TTC549 (cell line): ENCODE results near the gene SKOR1.

Source experiments
- FAIRE-seq: peaks from 2 replicates; lab custom pipeline; 2012; peaks lifted over from hg19 to GRCh38; lab: Jason Lieb, UNC

The SKOR1 gene

DNA sequence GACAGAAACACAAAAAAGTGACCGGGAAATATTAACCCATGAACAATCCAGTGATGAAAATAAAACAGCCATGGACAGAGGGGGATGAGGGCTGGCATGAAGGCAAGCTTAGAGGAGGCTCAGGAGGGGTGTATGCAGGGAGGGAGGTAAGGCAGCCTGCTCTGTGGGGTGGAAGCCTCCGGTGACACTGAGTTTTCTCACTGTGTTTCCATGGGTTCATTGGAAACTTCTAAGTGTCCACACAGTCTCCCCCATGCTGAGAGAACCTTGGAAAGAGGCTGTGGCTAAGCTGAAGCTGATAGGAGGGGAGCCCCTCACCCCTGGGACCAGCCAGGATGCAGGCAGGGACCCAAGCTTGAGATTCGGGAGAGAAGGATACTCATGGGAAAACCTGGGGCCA lies 6.8 kb upstream of the SKOR1 start:
- FAIRE-seq, result no peak

DNA sequence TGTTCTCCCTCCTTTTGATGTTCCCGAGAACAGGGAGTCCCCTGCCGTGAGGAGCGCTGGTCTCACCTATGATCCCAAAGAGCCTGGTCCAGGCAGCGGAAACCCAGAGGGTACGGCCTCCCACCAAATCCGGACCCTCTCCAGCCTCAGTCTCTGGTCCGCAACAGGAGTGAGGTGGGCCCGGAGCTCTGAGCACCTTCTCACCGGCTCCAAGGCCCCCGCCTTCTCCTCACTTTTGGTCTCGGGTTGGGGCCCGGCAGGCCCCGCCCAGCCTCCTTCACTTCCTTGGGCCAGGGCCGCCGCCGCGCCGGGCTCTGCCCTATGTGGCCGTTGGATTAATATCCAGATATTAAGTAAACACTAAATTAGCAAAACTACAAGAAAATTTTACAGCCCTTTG lies 5.7 kb upstream of the SKOR1 start:
- no peak for FAIRE-seq

DNA sequence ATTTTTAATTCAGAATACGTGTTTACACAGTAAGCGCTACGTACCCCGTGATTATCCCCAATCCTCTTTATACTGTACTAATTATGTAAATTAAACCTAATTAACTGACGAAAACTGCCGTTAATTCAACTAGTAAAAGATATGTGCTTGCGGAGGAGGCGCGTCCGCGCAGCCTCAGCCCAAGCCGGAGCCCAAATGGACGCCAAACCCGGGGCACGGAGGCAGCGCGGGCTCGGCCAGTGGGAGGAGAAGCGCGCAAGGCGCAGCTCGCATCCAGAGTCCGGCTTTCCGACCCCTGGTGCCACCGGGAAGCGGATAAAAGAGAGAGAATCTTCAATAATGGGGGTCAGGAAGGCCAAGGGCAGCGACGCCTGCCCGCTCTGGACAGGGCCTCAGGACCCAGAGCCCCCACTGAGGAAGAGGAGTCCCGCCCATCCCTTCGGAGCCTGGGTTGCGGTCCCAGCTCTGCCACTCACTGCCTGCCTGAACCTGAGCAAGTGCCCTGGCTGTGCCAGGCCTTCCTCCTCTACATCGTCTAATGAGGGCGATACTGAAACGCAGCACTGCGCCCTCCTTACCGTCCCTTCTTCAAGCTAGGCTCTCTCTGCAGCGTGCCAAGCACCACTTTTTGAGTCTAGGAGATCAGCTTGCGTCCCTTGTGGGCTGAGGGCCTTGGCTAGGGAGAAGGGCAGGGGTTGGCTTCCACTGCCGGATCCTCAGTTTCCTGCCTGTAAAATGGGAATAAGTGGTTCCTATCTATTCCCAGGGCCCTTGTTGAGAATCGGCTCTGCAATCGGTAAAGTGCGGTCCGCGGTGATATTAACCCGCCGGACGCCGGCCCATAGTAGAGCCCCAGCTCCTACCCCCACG lies 5.0 kb upstream of the SKOR1 start:
- no peak for FAIRE-seq

DNA sequence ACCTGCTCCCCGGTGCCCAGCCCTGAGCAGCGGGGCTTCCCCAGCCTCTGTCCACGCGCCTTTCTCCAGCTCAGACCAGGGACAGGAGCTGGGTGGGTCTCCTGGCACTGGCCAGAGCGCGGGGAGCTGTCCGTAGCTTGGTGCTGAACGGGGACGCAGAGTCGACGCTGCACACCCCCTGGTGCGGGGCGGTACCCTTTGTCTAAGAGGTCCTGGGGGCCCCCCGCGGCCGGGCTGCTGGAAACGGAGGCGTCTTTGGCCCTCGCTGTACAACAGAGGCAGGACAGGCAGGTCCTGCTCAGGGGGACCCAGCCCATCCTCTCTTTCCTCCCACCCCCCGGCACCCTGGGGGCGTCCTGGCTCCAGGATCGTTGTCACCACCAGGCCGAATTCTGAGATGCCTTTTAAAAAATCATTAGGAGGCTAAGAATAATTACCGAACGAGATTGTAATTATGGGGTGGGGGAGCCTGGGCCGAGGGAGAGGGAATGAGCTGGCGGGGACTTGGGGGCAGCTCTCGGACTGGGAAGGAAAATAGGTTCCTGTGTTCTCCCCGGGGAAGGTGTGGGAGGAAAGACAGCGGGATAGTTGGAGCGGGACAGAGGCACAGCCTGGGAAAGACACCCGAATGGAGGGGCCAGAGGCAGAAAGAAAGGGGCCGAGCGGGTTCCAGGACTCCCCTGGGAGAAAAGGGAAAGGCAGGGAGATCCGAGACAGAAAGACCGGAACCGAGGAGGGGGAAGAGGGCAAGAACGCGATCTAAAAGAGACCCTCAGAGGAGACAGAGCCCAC lies 4.1 kb upstream of the SKOR1 start:
- no peak for FAIRE-seq

DNA sequence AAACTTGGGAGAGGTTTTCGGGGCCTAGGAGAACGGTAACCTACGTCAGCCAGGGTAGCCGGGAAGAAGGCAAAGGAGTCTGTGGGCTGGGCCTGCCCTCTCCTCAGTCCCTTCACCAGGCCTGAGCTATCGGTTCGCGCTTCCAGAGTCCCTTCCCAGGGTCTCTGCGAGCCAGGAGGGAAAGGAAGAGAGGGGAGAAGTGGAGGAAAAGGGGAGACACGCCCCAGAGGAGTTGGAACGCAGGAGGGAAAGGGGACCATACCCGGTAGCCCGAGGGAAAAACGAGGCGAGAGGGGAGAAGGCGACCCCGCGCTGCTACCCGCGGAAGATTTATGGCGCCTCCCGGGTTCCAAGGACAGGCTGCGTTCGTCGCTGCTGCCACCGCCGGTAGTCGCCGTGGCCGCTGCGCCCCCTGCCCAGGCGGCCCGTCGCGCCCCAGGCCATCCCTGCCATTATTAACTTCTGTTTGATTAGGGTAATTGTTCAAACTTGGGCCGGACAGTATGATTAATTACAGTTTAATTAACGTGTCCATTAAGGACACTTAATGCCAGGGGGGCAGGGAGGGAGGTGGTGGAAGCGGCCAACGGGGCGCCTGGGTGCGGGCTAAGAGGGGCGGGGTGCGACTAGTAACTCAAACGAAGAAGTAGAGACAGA lies 3.4 kb upstream of the SKOR1 start:
- FAIRE-seq, result no peak

DNA sequence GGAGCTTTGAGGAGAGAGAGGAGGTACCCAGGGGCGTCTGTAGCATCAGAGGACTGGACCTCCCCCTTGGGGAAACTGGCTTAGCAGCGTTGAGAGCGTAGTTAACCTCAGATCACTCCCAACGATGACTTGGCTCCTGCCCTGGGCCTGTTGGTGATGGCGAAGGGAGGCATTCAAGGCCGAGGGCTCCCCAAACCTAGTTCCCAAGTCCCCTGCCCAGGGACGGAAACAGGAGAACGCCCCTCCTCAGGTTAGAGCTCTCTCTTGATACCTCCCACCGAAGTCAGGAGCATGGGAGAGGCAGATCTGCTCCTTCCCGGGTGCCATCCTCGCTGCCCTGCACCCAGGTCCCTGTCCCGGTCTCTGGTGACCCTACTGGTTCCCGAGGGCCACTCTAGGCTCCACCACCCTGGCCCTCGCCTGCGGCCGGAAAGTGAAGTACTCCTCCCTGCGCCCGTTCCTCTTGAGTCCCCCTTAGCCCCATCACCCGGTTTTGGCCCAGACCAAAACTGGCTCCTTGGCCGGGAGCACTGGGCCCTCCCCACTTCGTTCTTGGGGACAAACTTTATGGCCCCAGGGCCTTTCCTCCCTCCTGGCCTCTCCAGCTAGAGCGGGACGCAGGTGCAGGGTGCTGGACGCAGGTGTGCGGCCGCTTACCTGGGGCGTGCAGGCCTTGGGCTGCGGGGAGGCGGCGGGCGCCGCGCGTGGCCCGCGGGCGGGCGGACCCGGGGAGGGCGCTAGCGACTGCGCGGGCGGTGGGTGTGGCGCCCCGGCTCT lies 2.6 kb upstream of the SKOR1 start:
- no peak for FAIRE-seq

DNA sequence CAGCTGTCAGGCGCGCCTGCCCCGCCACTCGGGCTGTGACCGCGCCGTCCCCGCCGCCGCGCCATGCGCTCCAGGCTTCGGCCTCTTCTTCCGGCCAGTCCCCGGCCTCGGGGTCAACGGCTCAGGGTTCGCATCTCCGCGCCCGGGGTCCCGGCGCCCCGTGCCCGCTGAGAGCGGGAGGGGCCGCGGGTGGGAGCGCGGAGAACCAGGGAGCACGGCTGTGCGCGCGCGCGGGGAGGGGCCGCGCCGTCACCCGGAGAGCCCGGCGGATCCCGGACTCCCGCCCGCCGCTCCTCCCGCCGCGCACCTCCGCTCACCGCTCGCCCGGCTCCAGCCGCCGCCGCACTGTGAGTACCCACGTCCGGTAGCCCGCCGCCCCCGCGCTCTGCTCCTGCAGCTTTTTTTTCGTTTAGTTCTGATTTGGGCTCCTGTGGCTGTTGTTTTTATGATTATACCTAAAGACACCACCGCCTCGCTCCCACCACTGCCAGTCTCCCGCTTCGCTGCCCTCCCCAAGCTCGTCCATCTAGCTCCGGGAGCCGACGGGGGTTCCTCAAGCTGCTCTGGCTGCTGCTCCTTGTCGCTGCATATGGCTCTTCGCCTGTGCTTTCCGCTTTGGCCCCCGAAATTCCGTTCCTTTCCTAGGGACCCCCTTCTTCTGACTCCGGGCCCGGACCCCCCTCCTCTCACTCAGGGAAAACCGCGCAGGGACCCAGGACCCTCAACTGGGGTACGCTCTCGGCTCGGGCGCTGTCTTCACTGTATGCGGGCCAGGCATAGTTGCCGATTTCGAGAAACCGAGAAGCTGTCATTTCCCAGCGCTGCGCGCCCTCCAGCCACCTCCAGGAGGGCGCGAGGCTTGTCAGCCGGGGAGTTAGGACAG lies 1.8 kb upstream of the SKOR1 start:
- no peak for FAIRE-seq

DNA sequence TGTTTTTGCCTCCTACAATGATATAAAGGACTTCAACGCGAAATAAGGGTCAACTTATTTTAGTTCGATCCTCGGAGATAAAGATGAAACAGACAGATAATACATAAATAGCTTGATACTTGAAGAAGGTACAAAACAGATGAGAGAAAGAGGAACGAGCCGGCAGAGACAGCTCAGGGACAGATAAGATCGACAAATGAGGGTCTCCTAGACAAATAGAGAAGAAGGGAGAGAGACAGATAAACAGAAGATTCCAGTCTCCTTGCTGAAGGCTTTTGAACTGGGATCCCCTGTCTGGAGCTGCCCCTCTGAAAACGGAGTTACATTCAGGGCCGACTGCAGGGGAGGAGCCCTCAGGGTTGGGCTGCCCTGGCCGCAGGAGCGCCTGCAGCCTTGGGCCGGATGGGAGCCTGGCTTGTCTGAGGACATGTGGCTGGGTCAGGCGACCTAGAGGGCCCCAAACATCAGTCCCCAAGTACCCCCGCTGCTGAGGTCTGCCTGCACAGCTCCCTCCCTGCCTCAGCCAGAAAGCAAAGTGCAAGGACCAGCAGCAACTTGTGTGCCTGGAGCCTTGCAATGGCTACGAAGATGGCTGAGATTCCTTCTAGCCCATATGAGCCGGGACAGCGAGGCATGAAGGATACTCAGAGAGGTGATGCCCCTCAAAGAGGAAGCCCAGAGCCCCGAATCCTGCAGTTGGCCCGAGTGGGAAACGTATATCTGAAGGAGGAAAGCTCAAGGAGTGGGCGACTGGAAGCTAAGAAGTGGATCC lies 926 bp upstream of the SKOR1 start:
- FAIRE-seq, result no peak

DNA sequence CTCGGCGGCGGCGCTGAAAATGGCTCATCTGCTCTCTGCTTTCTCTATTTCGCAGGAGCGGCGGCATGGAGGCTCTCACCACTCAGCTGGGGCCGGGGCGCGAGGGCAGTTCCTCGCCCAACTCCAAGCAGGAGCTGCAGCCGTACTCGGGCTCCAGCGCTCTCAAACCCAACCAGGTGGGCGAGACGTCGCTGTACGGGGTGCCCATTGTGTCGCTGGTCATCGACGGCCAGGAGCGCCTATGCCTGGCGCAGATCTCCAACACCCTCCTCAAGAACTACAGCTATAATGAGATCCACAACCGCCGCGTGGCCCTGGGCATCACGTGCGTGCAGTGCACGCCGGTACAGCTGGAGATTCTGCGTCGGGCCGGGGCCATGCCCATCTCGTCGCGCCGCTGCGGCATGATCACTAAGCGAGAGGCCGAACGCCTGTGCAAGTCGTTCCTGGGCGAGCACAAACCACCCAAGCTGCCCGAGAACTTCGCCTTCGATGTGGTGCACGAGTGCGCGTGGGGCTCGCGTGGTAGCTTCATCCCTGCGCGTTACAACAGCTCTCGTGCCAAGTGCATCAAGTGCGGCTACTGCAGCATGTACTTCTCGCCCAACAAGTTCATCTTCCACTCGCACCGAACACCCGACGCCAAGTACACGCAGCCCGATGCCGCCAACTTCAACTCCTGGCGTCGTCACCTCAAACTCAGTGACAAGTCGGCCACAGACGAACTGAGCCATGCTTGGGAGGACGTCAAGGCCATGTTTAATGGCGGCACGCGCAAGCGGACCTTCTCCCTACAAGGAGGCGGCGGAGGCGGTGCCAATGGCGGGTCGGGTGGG lies 790 bp downstream of the SKOR1 start:
- FAIRE-seq, result no peak

DNA sequence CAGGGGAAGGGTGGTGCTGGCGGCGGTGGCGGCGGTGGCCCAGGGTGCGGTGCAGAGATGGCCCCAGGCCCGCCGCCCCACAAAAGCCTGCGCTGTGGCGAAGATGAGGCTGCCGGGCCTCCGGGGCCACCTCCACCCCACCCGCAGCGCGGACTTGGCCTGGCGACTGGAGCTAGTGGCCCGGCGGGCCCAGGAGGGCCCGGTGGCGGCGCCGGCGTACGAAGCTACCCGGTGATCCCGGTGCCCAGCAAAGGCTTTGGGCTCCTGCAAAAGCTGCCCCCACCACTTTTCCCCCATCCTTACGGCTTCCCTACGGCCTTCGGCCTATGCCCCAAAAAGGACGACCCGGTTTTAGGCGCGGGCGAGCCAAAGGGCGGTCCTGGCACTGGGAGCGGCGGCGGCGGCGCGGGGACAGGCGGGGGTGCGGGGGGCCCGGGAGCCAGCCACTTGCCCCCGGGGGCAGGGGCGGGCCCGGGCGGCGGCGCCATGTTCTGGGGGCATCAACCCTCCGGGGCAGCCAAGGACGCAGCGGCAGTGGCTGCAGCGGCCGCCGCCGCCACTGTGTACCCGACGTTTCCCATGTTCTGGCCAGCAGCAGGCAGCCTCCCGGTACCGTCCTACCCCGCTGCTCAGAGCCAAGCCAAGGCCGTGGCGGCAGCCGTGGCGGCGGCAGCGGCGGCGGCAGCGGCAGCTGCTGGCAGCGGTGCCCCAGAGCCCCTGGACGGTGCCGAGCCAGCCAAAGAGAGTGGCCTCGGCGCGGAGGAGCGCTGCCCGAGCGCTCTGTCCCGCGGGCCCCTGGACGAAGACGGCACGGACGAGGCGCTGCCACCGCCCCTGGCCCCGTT lies 1.6 kb downstream of the SKOR1 start:
- FAIRE-seq, result no peak

DNA sequence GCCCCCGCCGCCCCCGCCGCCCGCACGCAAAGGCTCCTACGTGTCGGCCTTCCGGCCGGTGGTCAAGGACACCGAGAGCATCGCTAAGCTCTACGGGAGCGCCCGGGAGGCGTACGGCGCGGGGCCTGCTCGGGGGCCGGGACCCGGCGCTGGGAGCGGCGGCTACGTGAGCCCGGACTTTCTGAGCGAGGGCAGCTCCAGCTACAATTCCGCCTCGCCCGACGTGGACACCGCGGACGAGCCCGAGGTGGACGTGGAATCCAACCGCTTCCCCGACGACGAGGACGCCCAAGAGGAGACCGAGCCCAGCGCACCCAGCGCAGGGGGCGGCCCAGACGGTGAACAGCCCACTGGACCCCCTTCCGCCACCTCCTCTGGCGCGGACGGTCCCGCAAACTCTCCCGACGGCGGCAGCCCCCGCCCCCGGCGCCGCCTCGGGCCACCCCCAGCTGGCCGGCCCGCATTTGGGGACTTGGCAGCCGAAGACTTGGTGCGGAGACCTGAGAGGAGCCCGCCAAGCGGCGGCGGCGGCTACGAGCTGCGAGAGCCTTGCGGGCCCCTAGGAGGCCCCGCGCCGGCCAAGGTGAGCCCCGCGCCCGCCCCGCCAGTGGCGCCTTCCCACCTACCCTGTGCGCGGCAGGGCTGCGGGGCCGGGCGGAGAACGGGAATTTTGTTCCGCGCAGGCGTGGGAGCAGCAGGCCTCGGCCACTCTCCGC lies 2.4 kb downstream of the SKOR1 start:
- no peak for FAIRE-seq

DNA sequence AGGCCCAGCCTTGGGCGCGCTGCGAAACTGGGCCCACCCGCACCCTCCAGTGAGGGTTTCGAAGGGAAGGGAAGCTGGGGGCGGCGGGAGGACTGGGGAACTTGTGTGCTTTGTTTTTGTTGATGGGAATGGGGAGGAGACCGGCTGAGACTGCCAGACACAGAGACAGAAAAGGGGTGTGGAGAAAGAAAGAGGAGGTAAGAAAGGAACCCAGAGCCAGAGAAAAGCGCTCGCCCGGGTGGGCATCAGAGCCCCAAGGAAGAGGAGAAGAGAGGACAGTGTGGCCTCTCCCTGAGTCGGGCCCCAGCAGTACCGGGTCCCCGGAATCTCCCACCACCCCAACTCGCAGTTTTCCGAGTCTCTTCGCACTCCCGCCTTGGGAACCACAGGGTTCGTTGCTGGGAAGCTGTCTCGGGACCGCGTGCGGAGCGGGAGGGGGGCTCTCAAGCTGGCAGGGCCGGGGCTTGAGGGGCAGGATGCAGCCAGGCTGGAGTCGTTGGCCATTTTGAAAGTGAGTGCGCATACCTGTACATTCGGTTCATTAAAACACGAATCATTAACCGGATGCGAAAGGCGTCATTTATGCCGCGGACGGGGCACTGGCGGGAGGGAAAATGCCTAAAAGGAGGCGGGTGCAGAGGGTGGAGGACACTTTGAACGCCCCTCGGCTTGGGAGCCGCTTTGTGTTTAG lies 3.1 kb downstream of the SKOR1 start:
- no peak for FAIRE-seq

DNA sequence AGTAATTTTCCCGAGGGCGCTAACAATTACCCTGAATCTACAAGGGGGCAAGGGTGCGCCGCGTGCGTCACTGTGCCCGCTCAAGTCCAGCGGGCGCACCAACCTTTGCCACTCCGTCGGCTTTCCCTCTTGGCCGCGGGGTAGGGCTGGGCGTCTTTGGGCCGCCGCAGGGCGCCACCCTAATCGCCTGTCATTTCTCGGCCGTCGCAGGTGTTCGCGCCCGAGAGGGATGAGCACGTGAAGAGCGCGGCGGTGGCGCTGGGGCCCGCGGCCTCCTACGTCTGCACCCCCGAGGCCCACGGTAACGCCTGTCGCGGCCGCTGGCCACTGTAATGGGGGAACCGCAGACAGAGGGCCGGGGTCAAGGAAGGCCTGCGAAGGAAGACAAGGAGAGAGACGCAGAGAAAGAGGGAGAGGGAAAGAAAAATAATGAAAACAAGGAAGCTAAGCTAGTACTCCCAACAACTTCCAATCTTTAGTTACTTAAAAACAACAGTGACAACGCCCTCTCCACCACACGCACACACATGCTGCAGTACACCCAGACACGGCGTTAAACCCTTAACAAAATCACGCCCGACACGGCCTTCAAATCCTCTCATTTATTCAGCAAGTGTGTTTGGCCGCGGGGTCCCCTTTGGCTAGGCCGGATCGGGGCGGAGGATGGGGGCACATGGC lies 3.8 kb downstream of the SKOR1 start:
- no peak for FAIRE-seq

DNA sequence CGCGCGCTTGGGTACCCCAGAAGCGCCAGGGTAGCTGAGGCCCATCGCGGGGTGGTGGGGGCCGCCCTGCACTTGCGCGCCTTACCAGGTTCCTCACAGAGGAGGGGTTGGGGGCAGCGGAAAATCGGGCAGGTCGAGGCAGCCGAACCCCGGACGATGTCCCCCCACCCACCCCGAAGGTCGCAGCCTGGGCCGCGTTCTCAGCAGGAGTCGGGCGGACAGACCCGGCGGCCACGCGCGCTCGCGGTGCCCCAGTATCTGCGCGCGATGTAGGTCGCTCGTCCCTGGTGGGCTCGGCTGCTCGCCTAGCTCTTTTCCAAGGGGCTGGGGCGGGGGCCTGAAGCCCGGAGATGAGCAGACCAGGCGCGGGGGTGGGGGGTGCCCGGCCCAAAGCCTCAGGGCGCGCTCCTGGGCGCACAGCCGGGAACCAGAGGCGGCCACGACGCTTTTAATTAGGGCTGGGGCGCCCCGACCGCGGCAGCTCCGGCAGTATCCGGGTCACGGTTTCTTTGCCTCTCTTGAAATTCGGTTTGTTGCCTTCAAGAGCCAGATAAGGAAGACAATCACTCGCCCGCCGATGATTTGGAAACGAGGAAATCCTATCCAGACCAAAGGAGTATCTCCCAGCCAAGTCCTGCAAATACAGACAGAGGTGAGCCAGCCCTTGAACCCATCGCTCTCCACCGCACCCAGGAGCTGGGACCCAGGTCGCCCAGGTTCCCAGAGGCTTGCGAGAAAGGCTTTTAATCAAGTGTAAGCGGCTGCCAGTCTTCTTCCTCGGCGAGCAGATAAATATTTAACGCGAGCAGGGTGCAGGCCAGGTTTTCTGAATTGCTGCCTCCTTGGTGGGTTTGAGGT lies 4.6 kb downstream of the SKOR1 start:
- no peak for FAIRE-seq

DNA sequence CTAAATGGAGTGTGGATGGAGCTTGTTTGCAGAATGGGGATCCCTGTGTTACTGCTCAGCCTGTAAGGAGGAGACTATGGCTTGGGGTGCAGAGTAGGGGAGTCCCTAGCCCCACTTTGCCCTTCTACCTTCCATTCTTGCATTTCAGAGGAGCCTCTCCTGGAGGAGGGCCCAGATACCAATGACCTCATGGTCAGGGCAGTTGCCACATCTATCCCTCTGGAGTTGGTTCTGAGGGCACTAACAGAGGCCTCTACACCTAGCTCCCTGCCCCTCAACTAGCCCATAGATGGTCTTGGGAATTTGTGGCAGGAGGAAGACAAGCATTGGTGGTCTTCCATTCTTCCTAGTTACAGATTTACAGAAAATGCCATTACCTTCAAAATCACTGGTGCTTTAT lies 6.1 kb downstream of the SKOR1 start:
- no peak for FAIRE-seq

DNA sequence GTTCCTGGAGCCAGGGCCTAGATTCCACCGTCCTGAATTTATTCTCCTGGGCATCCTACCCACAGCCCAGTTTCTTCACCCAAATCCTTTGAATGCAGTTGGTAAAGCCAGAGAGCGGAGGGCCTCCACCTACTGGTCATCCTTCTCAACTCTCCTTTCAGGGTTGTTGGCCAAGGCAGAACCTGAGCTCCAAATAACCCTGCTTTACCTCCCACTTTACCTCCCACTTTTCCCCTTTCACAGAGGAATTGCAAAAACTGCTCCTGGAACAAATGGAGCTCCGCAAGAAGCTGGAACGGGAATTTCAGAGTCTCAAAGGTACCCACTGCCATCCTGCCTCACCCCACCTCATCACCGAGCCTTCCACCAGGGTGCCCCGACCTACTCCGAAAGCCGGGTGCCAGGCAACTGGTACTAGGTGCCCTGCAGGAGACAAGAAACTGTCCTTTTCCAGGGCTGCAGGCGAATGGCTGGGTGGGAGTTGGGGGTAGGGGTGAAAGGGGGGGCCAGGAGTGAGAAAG lies 6.8 kb downstream of the SKOR1 start:
- FAIRE-seq, result no peak
